NCI-H2227 (cell line): ENCODE results near the gene PTPRN2.
"Not testable (repeated sequence)": the region's sequence is repeated elsewhere in the genome, so short reads cannot be mapped to it uniquely, and the experiment has no call there.

Experiments used
- DNase-seq: peaks from one replicate; lab custom pipeline; 2025; ENCODE audit not compliant: unreplicated experiment; lab: John Stamatoyannopoulos, UW

The PTPRN2 gene

DNA sequence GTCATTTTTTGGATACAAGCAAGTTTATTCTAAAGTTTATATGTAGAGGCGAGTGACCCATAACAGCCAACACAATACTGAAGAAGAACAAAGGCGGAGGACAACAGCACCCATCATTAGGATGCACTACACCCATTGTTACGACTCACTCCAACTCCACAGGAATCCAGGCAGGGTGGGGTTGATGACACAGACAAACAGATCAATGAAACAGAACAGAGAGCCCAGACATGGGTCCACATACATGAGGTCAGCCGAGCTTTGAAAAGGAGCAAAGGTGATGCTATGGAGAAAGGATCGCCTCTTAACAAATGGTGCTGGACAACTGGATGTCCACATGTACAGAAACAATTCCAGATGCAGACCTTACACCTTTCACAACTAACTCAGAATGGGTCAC is 426.4 kb downstream of the PTPRN2 start:
- no peak for DNase-seq

DNA sequence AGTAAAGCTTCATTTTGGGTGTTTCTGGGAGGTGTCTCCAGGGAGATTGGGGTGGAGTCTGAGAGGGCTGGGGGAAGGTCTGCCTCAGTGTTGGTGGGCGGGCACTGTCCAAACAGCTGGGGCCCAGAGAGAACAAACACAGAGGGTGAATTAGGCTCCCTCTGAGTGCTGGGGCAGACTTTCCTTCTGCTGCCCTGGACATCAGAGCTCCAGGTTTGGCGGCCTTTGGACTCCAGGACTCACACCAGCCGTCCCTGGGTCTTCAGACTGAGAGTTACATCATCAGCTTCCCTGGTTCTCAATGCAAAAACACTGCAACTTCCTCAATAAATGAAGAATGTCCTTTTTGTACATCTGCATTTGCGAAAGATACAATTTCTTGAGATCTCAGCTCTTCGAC is 427.4 kb downstream of the PTPRN2 start:
- no peak for DNase-seq

DNA sequence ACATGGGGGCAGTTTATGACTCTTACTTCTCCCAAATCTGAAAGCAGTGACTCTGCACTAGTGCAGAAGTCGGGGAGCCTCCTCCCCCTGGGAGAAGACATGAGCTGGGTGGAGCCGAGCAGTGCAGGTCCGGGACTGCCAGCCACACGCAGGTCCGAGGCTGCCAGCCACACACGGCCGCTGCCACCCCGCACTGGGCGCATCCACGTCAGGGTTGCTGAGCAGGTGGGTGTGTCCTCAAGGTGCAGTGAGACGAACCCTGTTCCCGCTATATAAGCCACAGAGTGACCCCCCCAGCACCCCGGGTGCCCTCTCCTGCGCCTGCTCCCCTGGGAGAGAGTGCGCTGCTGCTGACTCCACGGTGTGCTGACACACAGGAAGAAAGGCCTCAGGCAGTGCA is 430.2 kb downstream of the PTPRN2 start:
- DNase-seq: no peak

DNA sequence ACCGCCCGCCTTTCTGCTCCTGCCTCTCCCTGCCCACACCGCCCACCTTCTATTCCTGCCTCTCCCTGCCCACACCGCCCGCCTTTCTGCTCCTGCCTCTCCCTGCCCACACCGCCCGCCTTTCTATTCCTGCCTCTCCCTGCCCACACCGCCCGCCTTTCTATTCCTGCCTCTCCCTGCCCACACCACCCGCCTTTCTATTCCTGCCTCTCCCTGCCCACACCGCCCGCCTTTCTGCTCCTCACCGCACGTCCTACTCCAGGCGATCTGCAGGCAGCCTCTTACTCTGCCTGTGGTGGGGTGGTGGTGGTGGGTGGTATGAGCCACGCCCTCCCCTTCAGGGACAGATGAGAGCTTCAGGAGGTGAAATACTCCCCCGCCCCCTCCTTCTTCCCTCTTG is 436.4 kb downstream of the PTPRN2 start:
- not testable (repeated sequence) for DNase-seq

DNA sequence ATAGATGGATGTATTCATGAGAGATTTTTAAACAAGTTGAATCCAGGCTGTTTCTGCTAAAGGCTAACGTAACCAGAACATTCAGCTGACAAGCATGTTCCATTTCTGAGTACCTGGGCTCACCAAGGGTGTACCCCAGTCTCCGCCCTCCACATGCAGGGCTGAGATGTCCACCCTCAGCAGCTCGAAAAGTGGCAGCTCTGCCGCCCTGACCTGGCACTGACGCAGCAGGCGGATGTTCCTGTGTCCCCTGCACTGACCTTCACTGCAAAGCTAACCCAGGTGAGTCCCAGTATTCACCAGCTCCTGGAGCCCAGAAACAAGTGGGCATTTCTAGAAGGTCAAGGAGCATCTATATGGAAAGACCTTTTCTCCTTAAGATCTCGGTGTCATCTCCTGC is 437.4 kb downstream of the PTPRN2 start:
- DNase-seq: no peak

DNA sequence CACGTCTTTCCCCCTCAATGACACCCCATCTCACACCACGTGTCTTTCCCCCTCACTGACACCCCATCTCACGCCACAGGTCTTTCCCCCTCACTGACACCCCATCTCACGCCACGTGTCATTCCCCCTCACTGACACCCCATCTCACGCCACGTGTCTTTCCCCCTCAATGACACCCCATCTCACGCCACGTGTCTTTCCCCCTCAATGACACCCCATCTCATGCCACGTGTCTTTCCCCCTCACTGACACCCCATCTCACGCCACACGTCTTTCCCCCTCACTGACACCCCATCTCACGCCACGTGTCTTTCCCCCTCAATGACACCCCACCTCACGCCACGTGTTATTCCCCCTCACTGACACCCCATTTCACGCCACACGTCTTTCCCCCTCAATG is 440.2 kb downstream of the PTPRN2 start:
- DNase-seq: not testable (repeated sequence)

DNA sequence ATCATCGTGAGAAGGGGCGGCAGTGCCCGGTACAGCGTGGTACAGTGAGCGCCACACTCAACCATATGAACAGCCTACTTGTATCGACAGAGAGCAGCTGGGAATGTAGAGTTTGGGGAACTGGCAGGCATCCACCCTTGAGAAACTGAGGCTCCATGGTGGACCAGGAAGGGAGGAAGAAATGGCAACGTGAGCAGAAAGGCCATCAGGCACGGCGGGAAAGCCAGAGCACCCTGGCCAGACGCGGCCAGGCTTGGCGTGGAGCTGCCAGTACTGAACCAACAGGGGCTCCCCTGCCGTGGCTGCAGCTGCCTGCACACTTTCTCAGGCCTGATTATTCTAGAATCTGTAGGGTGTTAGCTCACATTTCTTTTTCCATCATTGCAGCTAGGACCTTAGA is 442.3 kb downstream of the PTPRN2 start:
- DNase-seq: no peak

DNA sequence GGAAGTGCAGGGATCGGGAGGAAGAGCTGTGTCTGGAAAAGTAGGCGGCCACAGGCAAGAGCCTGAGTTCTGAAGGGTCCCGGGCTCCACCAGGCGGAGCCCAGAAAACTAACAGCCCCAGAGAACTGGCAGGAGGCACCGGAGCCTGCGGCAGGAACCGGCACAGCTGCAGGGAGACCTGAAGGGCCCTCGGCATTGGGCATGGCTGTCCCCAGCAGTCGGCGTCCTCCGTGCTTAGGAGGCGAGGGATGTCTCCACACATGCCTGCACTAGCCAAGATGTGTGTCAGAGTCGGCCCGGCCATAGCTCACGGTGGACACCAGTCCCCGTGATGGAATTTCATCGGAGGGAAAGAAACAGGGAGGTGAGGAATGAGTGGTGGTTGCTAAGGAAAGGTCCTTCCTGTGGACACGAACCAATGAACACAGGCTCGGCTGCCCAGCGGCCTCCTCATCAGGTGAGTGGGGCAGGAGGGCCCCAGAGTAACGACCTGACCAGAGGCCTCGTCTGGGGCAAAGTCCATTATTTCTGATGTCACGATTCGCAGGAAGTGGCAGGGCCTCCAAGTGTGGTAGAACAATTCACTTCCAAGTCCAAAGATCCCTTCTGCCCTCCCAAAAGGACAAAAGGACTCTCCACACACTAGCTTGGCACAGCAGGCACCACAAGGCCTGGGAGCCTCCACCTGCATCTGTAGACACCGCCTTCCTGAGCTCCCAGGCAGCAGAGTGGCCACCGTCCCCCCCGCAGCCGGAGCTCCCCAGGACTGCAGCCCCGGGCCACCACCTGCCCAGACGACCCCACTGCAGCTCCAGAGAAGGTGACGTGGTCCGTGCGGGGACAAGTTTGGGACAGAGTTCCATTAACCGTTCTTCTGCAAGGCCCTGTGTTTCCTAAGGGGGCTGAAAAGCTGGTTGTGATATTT is 444.2 kb downstream of the PTPRN2 start:
- no peak for DNase-seq

DNA sequence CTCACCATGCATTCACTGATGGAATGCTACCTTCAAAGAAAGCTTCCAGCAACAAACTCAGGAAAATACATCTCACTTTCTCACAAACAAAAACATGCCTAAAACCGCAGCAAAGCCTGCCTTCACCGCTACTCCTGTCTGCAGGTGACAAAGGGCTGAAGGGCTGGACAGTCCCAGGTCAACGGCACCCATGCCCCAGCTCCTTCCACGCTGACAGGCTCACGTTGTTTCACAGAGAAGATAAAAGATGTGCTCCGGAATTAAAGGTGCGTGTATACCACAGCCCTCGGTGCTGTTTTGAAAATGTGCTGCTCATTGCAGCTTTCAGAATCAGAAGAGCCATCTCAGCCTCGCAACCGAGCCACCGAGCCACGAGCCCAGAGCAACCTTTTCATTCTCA is 445.0 kb downstream of the PTPRN2 start:
- no peak for DNase-seq

DNA sequence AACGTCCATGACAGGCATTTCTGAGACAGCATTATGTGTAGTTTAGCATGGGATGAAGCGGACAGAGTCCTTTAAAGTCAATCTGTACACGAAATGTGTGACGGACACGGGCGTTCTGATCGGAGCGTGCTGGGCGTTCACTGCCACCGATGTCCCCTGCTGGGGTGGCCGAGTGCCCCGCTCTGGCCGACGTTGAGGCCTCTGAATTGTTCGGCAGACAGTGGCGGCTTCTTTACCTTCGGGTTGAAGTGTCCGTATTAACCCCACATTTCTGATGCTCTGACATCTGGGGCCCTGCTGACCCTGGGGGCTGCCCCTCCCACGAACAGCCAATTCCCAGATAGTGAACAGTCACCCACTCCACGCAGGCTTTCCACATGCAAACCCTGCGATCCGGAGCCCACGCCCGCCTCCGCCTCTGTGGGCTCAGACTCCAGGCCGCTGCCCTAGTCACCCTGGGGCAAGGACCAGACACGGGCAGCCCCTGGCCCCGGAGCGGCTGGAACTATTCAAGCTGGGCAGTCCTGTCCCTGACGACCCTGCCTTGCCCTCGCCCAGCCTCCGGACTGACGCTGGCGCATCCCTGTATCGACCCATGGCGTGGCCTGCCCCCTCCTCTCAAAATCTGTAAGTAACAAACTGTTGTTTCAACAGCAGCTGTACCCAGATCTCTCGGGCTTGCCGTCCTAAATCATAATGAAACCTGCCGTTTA is 445.7 kb downstream of the PTPRN2 start:
- DNase-seq: no peak

DNA sequence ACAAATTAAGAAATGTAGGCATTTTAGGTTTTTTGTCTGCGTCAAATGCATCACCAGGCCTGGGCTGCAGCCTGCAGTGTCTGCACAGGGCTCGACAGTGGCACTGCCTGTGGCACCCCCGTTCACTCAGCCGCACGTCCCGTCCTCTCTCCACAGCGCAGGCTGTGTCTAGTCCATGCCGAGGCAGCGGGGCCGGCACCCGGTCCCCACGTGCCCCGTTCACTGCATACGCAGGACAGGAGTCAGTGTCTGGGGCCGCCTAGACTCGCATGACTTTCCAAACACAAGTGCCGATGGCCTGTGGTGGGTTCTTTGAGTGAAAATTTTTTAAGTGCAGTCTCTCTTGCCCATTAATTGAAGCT is 446.4 kb downstream of the PTPRN2 start:
- no peak for DNase-seq

DNA sequence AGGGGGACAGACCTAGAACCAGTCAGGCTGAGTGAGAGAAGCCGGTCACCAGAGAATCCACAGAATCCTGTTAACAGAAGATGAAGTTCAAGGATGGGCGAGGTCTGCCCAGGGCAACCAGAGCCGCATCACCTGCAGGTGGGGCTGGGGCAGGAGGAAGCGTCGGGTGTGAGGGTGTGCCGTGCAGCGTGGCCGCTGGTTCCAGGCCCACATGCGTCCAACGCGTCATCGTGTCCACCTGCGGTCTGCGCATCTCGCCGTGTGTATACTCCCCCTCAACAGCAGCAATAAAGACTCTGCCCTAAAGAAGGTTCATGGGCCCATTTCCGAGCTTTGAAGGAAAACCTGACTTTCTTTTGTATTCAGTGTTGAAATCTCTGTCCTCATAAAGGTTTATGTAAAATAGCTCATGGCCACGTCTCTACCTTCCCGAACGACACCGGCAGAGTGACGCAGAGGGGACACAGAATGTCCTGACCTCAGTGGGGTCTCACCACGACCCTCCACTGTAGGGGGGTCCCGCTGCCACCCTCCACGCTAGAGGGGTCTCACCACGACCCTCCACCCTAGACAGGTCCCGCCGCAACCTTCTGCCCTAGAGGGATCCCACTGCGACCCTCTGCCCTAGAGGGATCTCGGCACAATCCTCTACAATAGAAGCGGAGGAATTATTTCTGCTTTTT is 446.9 kb downstream of the PTPRN2 start:
- no peak for DNase-seq

DNA sequence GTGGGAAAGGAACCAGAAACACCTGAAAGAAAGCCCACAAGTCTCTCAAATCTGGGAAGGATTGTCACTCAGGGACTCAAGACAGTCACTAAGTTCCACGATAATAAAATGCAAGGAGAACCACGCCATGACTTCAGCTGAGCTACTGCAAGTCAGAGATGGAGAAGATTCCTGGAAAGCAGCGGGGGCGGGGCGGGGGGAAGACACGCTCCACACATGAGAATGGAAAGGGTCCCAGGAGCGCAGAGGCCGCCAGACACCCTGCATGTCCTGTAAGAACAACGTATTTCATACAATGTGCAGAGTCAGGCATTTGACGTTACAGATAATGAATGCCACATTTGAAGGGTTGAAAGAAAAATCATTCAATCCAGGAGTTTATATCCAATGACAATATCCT is 448.1 kb downstream of the PTPRN2 start:
- DNase-seq: no peak

DNA sequence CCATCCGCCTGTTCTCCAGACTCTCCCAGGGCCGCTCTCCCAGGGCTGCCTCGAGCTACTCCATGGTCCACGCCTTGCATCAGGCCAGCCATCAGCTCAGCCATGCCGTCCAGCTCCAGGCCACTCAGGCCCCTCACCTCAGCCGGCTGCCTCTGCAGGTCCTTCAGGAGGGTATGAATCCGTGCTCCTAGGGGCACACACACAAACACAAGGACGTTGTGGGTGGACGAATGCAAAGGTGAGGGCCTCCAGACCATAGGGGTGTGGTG is 449.4 kb downstream of the PTPRN2 start:
- no peak for DNase-seq

DNA sequence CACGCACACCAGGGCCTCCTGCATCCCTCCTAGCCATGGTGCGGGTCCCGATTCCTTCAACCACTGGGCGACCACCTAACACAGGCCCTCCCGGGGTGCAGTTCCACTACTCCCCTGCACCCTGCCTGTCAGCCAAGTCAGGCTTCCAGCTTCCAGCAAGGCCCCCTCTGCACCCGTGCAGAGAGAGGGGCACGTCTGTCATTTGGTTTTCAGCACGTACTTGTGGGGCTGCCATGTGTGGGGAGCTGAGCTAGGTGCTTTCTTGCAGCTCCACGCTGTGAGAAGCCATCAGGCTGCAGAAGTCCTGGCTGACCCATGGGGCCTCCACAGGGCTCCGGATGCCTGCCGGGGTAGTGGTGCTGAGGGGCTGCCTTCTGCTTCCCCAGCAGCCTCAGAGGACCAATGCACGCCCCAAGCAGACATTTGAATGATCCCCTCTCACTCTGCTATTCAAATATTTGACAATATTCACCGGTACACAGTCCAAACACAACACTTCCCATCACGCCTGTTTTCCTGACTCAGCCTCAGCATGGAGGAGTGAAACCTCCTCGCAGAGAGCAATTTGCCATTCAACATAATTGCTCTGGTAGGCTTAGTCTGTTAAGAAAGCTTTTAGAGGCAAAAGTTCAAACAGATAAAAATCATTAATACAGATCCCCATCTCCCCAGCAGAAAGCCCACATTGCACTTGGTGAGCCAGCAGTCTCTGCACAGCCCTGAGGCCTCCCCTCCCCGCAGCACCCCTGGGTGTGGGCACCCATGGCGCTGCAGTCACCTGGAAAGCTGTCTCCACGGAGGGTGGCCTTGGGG is 449.9 kb downstream of the PTPRN2 start:
- DNase-seq: no peak

DNA sequence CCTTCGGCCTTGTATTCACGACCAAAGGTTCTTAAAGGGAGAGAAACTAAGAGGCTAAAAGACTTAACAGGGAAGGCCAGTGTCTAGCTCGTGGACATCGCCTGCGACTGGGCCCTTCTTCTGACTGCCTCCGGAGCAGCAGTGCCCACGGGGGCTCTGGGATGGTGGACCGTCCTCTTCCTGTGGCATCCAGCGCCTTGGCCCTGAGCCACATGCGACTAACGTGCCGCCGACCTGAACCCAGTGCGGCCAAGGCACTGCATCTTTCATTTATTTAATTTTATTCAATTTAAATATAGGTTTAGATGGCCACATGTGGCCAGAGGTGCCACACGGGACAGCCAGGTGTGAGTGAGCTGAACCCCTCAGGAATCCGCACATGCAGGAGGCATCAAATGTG is 451.7 kb downstream of the PTPRN2 start:
- DNase-seq: no peak

DNA sequence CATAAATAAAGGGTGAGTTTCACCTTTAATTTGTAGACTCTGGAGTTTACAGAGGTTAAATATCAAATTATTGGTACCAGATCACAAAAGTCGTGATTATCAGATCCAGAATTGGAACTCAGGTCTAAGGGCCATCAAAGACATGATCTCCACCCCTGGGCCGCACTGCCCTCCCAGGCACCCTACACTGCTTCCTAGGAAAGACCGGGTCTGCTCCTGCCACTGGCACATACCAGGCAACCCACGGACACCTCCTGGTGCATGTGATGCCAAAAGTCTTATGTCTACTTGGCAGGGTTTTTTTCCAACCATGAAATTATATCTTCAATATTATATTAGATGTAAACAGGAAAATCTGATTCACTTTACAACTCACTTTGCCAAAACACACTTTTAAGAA is 452.8 kb downstream of the PTPRN2 start:
- DNase-seq: no peak

DNA sequence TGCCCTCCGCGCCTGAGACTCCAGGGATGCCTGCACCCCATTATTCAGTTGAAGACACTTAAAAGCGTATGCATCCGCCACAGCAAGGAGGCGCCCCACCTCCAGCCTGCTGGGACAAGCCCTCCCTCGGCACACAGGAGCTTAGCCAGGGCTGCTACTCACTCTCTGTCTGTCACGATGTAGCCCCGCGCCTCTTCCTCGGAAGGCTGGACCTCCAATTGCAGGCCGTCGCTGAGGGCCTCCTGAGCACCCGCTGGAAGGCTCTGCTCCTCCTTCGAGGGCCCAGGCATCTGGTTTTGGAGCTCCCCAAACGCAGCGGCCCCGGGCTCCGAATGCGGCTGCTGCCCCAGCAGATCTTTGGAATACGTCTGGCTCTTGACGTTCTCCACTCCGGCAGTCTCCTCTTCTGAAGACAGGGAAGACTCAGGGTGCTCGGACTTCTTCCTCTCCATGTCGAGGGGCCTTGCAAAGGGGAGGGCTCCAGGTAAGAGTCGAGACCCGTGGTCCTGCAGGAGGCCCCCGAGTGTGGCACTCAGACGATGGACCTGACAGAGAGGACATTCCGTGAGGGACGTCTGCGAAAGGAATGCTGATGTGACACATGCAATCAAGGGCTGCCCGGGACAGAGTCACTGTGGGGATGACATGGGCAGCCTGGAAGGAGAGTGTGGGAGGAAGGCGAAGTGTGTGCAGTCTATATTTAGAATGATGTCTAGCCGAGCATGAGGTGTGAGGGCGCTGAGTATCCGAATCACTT is 453.9 kb downstream of the PTPRN2 start:
- DNase-seq: no peak

DNA sequence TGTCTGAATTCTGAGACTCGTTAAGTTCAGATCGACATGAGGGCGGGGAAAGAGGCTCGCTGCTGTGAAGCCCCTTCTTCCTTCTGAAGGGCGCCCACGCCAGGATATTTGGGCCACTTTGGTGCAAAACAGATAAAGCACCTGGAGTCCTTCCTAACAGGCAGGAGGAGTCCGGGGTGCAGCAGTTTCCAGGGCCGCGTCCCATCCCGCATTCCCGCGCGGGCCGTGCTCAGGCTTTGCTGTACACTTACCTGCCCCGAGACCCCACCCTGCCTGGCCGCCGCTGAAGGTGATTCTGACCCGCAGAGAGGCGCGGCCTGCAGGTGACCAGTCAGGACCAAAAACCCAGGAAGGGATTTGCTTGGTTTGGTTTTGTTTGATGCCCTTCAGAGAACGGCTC is 454.6 kb downstream of the PTPRN2 start:
- DNase-seq: no peak

DNA sequence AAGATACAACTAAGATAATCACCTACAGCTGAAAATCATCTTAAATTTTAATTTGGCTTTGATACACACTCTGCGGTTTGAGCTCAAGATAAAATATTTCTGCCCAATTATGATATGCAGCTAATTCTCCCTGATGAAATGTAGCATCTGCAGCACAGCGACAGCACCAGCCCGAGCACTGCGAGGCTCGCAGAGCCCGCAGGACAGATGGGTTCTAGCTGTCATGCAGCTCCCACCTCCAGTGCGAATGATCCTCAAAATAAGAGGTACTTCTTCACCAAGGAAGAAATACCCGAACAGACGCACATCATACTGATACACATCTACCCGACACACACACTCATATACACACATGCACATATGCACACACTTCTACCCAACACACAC is 457.6 kb downstream of the PTPRN2 start:
- DNase-seq: no peak
